NCI-H187 treated with DMSO at 0.1 percent for 48 hours (cell line): ENCODE data around the gene TLR10.

Experiments
- DNase-seq: peaks from one replicate; lab custom pipeline; 2025; lab: John Stamatoyannopoulos, UW

The TLR10 gene

DNA sequence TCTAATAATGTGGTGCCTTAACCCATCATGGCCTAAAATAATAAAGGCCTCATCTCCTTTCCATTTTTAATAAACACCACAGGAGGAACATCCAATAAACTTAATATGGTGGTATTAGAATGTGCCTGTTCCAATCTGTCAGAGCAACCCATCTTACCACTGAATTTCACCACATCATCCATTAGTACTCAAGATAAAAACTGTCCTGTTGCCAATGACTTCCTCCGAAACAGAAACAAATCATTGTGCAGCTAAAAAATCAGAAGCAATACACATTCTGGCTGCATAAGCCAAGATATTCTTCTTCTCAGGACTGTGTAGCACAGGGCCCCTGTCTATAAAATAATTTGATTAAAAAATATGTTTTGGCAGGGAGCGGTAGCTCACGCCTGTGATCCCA lies 18.5 kb downstream of the TLR10 start:
- no peak for DNase-seq

DNA sequence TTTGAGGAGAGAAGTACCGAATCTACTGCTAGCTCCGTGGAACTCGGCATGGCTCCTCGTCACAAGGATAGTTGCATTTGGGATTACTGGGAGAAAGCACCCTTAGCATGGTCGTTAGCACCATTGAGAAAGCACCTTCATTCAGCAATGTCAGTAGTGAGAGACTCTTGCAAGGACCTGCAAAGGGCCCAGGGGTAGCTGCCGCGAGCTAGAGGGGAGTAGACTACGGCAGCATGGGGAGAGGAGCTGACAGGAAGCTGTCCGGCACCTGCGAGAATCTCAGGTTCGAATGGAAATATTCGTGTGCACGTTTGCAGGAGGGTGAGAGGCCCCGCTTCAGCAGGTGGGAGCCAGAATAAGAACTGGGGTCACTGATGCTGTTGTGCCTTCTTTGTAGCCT lies 20.2 kb downstream of the TLR10 start:
- DNase-seq: no peak

DNA sequence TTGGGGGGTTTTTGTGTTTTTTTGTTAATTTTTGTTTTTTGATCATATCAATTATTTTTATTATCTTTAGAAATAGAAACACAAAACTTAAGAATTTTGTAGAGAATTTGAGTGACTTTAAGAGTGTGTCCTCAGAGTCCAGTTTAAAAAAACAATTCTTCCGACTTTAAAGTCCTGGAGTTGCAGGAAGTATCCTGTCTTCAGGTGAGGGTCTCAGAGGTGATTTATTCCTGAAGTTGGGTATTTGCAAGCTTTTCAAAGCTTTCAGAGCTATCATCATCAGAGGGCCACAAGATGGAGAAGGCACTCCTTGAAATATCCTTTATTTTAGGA lies 23.0 kb downstream of the TLR10 start:
- no peak for DNase-seq

DNA sequence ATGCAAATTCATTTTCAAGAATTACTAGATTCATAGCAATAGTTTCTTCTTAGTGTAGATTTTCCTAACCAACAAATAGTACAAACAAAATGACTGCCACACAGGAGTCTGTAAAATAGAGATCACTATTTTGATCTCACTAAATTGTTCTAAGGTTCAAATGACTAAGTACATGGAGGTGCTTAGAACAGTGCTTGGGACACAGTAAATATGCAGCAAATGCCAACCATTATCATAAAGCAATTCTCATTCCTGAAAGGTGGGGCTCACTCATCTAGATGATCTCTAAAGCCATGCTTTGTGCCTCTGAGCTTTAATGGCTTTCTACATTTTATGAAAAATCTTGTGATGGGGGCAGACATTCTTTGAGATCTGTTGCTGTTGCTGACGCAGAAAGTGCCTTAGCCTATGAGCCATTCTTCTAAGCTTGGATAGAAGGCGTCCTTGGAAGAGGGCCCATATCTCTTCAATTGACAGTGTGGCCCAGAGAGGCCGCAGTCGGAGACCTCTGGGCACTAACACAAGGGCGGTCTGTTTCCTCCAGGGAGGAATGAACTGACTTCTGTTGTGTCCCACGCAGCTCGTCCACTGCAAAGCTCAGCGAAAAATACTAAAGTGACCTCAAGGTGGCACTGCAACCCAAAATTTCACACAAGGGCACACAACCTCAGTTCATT lies 23.5 kb downstream of the TLR10 start:
- DNase-seq: no peak

DNA sequence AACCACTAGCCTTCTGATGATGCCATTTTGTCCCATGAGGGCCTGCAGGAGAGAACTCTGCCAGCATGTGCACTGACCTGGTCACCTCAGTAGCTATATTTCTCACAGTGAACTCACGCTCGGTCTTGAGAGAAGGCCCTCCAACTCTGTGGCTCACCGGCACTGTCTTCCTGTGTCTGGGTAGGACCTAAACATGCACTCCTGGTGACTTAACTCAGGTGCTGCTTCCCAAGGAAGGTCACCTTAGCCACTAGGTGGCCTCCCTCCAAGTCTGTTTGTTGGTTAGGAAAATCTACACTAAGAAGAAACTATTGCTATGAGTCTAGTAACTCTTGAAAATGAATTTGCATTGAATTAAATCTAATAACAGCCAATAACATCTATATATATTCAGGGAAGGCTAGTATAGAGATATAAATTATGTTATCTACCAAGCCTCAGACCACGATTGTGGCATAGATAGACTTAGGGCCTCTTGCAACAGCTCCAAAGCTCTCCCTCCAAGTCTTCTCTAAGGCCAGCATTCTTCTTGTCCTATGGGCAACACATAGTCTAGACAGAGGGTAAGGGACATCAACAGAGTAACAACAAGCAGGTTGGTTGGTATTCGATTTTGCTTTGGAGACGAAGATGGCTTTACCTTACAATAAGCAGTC lies 24.7 kb downstream of the TLR10 start:
- DNase-seq: no peak

DNA sequence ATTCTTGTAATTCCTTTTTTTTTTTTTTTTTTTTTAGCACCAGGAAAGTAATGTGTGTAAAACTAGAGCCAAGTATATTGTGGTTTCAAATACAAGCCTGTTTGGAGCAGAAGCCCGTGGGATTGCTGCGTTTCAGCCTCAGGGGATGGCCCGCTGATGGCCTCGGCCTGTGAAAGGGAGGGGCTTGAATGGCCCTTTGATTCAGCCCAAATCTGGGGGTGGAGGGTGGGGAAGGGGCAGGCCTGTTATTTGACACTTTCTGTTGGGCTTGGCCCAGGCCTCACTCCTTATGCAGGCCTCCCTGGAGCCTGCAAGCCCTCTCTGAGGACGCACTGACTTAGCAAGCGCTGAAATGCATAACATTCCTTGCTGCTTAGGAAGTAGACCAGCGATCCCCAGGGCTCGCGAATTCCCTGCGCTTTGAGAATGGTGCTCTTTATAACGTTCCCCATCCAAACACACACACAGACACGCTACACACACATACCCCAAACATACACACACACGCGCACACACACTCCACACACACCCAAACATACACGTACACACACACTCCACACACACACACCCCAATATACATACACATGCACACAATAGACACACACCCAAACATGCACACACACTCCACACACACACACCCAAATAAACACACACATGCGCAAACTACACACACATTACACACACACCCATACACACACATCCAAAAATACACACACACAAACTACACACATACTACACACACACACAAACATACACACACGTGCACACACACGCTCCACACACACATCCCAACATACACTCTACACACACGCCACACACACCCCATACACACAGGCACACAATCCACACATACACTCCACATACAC lies 29.6 kb downstream of the TLR10 start:
- no peak for DNase-seq

DNA sequence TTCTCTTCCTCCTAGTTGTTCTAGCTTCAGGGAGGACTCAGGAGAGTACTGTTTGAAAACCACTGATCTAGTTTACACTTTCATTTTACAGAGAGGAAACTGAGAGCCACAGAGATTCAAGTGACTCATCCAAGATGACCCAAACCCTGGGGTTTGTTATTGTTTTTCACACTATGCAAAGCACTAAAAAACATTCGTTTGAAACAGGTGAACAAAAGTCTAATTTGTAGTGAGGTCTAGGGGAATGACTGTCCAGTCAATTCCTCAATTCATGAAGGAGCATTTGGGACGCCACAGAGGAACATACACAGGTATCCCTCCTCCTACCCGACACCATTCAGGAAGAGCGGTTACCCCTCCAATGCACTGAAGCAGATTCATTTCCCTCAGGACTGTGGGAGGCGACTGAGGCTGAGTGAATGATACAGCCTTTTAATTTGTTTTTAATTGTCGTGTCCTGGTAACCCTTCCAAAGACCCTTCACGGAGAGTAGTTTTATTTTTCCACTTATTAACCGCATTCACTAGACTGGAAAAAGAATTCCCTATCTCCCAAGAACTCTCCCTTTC lies 30.3 kb downstream of the TLR10 start:
- DNase-seq: no peak

DNA sequence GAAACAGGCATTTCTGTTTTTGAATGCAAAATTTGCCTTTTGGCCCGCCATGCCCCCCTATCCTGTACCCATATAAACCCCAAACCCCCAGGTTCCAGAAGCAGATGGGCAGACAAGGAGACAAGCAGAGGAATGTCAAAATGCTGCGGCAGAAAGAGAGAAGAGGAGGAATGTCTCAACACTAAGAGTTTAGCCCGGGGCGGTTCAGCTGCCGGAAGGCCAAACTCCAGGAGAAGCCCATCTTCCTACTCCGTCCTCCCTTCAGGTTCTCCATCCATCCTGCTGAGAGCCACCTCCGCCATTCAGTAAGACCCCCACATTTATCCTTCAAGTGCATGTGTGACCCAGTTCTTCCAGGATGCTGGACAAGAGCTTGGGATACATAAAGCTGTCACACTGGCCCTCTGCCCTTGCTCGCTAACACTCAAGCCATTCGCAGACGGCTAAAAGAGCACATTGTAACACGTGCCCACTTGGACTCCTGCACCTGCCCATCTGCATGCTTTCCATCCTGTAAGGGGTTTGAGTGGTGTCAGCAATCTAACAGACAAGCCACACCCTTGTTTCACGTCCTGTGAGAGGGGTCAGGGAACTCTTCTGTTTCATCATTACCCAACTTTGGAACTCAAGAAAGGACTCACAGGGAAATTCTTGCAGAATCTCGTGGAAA lies 31.3 kb downstream of the TLR10 start:
- no peak for DNase-seq

DNA sequence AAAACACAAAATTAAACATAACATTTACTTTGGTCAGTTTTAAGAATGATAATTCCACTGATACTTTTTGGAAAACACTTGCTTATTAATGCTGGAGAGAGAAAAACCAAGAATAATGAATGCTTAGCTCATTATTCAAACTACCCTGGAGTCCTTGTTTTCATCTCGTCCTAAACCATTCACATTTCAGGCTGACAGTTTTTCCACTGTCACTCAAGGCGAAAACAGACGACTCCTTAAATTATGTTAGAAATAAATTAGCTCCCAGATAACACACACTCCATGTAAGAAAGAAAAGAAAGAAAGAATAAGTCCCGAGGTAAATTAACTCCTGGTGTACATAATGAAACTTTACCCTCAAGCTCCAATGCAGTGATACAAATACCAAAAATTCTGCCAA lies 33.5 kb downstream of the TLR10 start:
- no peak for DNase-seq

DNA sequence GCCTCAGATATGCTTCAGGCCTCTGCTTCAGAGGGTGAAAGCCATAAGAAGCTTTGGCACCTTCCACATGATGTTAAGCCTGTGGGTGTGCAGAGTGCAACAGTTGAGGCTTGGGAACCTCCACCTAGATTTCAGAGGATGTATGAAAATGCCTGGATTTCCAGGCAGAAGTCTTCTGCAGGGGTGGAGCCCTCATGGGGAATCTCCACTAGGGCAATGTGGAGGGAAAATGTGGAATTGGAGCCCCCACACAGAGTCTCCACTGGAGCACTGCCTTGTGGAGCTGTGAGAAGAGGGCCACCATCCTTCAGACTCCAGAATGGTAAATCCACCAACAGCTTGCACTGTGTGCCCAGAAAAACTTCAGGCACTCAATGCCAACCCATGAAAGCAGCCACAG lies 35.2 kb downstream of the TLR10 start:
- no peak for DNase-seq

DNA sequence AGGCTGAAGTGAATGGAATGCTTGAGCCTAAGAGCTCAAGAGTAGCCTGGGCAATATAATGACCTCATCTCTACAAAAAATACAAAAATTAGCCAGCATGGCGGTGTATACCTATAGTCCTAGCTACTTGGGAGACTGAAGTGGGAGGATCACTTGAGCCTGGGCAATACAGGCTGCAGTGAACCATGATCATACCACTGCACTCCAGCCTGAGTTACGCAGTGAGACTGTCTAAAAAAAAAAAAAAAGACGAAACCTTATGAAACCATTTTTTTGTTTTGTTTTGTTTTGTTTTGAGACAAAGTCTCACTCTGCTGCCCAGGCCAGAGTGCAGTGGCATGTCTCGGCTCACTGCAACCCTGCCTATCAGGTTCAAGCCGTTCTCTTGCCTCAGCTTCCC lies 36.9 kb downstream of the TLR10 start:
- DNase-seq: no peak

DNA sequence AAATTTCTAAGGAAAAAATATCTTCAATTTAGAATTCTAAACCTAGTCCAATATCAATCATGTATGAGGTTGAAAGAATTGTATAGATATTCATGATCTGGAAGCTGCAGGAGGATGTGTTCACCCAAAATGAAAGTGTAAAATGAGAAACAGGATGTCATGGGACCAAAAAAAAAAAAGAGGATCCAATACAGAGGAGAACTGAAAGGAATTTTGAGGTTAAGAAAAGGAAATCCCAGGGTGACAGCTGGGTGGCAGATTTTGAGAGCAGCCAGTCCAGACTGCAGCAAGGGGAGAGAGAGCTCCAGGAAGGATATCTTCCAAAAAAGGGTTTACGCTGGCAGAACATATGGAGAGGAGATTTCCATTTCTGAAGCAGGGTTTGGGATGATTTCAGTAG lies 38.9 kb downstream of the TLR10 start:
- DNase-seq: no peak

DNA sequence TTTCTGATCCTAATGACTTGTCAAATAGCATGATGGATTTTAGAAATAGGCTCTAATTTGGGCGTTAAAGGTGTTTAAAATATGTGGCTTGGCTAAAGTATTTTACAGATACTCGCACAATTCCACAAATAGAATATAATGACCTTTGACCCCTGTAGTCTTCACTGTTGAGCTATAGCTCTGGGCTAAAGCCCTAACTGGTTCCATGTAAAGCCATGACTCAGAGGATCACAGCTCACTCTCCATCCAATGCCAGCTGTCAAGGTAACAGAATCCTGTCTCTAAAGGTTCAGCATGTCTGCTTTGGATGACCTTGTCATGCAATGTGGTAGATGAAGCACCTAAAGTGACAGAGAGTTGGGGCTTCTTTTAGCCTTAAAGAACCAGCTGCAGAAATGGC lies 42.5 kb downstream of the TLR10 start:
- DNase-seq: no peak

DNA sequence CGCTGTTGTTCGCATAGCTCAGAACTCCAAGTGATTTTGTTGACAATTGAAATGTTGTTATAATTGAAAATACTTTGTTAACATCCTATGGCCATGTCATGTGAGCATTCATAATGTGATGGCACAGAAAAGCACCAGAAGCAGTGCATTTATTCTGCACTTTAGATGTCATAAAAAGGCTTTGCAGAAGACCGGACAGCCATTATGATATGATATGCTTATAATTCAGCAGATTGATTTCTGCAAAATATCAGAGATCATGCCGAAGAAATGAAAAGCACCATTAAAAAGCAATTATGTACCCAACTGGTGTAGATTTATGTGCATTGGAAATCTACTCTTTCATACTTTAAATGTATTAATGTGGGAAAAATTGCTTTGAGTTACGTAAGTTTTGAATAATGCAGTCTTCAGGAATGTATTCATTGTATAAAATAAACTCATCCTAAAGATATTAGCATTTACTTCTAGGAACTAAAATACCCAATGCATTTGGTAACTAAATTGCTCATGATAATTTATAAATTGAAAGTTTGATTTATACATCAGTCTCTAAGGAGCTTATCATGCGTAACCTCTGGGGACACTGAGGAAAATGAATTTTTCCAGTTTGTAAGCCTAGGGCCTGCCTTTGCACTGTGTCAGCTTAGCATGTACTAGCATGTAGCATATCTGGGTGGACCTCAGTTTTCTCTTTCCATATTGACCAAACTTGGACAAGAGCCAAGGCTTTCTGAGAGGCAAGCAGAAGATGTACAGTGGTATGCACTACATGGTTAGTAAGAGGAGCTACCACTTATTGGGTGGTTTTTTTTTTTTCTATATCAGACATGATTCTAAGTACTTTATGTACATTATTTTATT lies 43.6 kb downstream of the TLR10 start:
- DNase-seq: no peak

DNA sequence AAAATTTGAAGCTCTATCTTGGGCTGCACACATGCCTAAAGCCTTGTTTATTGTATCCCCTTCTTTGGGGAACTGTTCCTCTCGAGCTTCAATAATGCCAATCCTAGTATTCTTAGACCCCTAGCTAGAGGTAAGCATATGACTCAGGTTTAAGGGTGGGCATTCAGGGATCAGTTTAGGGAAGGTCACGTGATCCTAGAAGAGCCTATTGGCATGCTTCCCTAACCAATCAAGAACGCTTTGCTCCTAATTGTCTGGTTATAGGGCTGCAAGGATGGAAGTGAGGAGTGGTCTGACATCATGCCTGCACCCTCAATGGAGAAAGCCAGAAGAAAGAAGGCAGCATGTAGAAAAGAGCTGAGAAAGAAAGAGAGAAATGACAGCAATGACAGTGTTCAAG lies 46.9 kb downstream of the TLR10 start:
- no peak for DNase-seq

DNA sequence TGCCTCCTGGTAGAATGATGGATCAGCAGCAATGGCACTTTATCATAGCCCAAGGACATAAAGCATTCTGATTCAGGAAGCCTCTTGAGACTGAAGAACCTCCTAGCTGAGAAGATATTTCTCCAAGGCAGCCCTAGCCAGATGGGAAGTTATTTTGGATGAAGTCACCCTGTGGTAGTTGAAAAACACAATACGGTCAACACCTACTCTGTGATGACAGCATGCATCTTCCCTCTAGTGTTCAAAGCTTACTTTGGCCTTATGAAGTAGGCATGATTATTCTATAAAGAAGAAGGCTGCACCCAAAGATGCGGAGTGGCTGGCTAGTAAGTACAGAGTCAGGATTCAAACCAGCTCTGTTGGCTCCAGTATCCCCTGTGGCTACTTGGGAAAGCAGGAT lies 47.9 kb downstream of the TLR10 start:
- DNase-seq: no peak

DNA sequence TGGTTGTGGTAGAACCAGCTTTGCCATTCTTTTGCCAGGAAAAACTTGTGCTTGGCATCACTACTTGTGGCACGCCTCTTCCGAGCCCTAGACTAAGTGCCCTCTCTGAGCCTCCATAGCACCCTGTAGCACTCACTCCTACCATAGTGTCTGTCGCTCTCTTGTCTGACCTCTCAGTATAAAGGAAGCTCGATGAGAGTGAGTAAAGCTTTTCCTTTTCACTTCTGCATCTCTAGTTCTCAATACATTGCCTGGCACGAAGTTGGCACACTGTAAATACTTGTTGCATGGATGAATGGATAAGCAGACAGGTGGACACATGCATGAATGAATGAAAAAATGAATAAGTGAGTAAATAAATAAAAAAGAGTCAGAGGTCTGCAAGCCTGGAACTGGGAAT lies 48.3 kb downstream of the TLR10 start:
- DNase-seq: no peak

DNA sequence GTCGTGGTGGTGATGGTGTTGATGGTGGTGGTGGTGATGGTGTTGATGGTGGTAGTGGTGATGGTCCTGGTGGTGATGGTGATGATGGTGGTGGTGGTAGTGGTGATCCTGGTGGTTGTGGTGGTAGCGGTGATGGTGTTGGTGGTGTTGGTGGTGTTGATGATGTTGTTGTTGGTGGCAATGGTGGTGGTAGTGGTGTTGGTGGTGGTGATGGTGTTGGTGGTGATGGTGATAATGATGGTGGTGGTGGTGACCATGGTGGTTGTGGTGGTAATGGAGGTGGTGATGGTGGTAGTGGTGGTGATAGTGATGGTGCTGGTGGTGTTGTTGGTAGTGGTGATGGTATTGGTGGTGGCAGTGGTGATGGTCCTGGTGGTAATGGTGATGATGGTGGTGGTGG lies 49.1 kb downstream of the TLR10 start:
- DNase-seq: no peak

DNA sequence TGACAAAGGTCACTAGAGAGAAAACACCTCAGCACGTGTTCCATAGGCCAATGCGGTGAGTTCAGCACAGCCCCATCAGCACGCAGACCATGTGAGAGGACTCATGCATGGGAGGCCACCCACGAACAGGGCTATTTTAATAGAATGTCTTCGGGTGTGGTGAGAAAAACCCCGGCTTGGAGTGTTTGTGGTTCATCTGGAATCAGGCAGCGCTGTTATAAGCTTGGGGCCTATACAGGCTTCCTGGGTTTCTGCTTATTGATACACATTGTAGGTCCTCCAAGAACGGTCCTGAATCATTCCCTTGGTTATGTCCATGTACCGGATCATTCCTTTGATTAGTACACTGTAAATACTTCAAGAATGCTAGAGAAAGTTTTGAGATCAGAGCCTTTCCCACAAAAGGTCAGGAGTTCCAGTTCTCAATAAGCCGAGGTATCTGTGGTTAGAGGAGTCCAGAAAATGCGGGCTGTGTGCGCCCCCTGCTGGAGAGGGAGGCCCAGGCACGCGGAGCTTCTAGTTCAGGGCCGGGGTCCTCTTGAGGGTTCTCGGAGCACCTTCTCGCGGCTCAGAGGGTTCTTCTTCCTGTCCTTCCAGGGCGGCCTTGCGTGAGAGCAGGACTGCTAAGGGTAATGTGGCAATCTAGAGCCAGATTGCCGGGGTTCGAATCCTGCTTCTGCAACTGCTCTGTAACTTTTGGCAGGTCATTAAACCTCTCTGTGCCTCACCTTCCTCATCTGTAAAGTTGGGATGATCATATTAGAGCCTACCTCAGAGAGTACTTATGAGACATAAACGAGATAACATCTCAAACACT lies 51.8 kb downstream of the TLR10 start:
- DNase-seq: peak; percentile 23

DNA sequence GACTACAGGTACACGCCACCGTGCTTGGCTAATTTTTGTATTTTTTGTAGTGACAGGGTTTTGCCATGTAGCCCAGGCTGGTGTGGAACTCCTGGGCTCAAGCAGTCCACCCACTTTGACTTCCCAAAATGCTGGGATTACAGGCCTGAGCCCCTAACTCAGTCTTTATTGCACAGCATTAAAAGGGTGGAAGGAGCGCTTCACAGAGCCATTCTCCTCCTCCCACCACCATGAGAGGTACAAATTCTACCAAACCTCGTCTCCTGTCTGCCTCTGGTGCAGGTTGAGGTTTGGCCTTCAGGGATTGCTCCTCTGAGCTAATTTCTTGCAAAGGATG lies 52.3 kb downstream of the TLR10 start:
- DNase-seq: no peak
